Measurements from ENCODE around the gene HOXB5. TPM values are rescaled to one million over a fixed set of nuclear protein-coding genes. Genes with fewer than 3 reads are reported as not detected.

Gene HOXB5
- total RNA-seq: 0.07 TPM in 1 of 2 replicates, not detected in the other

- intact Hi-C loops (cut with micrococcal nuclease): loop anchor here (10.0 kb wide), 2 partner anchors 288 to 438 kb away; no protein-coding TSS in a partner anchor
Observed at GRCh38 chr17:48593126-48593829, at the start of gene HOXB5. Gene HOXB5 (minus strand): TSS chr17:48593779. CDS start chr17:48593682, 97 bp downstream.

- intact Hi-C loops (cut with micrococcal nuclease): loop anchor here (5.0 kb wide), 1 partner anchor 79 kb away; the partner anchor contains the start of genes PRAC1 and PRAC2
Observed at GRCh38 chr17:48642843-48643696, 49.5 kb upstream of the HOXB5 start.

GRCh38 chr17:48642059-48642842 lies 48.7 kb upstream of the HOXB5 start:
- intact Hi-C loops (cut with micrococcal nuclease): loop anchor here (5.0 kb wide), 1 partner anchor 80 kb away; the partner anchor contains the start of genes PRAC1 and PRAC2

GRCh38 chr17:48641541-48642058 lies 48.0 kb upstream of the HOXB5 start:
- intact Hi-C loops (cut with micrococcal nuclease): loop anchor here (5.0 kb wide), 1 partner anchor 81 kb away; the partner anchor contains the start of genes PRAC1 and PRAC2

- intact Hi-C loops (cut with micrococcal nuclease): loop anchor here (5.0 kb wide), 1 partner anchor 81 kb away; the partner anchor contains the start of genes PRAC1 and PRAC2
Observed at GRCh38 chr17:48640858-48641180, 47.2 kb upstream of the HOXB5 start.

- intact Hi-C loops (cut with micrococcal nuclease): loop anchor here (5.0 kb wide), 1 partner anchor 82 kb away; the partner anchor contains the start of genes PRAC1 and PRAC2
Observed at GRCh38 chr17:48639982-48640857, 46.6 kb upstream of the HOXB5 start.

GRCh38 chr17:48639136-48639535 lies 45.6 kb upstream of the HOXB5 start:
- intact Hi-C loops (cut with micrococcal nuclease): no loop called here

GRCh38 chr17:48637323-48638260 lies 44.0 kb upstream of the HOXB5 start:
- intact Hi-C loops (cut with micrococcal nuclease): no loop called here

GRCh38 chr17:48636177-48637018 lies 42.8 kb upstream of the HOXB5 start:
- intact Hi-C loops (cut with micrococcal nuclease): no loop called here

GRCh38 chr17:48634493-48635208 lies 41.1 kb upstream of the HOXB5 start:
- intact Hi-C loops (cut with micrococcal nuclease): no loop called here

- intact Hi-C loops (cut with micrococcal nuclease): no loop called here
Observed at GRCh38 chr17:48633266-48633677, 39.7 kb upstream of the HOXB5 start.

GRCh38 chr17:48632579-48633265 lies 39.1 kb upstream of the HOXB5 start:
- intact Hi-C loops (cut with micrococcal nuclease): no loop called here

- intact Hi-C loops (cut with micrococcal nuclease): no loop called here
Observed at GRCh38 chr17:48631693-48632578, 38.4 kb upstream of the HOXB5 start.

GRCh38 chr17:48630925-48631692 lies 37.5 kb upstream of the HOXB5 start:
- intact Hi-C loops (cut with micrococcal nuclease): no loop called here
